Breast epithelium (tissue), 3 donors: ENCODE measurements around the gene OSTM1.

Experiments used
- CTCF ChIP-seq, 3 donors: fragments of 450-650 bp; IDR thresholded peaks; one replicate each; pipeline ENCODE4 v1.5.1; 2016 to 2017; ENCODE audit warnings: antibody characterized with exemption in 3 of 3, mild to moderate bottlenecking in 3 of 3, moderate library complexity in 3 of 3
- POLR2A ChIP-seq: fragments of 450-650 bp; IDR thresholded peaks from one replicate; pipeline ENCODE4 v1.6.1; 2016; ENCODE audit warnings: antibody characterized with exemption, mild to moderate bottlenecking, moderate library complexity
- POLR2AphosphoS5 ChIP-seq, 3 donors: sonication (generic); formaldehyde crosslinking; IDR thresholded peaks; one replicate each; pipeline ENCODE4 v1.6.1; 2017; ENCODE audit warnings: antibody characterized with exemption in 3 of 3

GRCh38 chr6:108106261-108106660 lies 31.7 kb upstream of the OSTM1 start:
- TF ChIP-seq POLR2A (no peak), CTCF (IDR thresholded peaks at IDR 0.05) (no peak), POLR2AphosphoS5 (IDR thresholded peaks at IDR 0.05) (no peak)
